Stimulated activated CD4-positive, alpha-beta T cell treated with anti-CD3 and anti-CD28 coated beads, Interleukin-15, amount 100 ng/mL, for 48 hours (primary cell): ENCODE data around the gene SLC37A2.
"Not testable (repeated sequence)": the region's sequence is repeated elsewhere in the genome, so short reads cannot be mapped to it uniquely, and the experiment has no call there.

Experiments
- DNase-seq, 2 donors: peaks; one replicate each; pipeline ENCODE4 v3.0.0-alpha.2; 2020; ENCODE audit warnings: low read depth in 2 of 2

Gene SLC37A2

GRCh38 chr11:125062931-125063428 is at the start of gene SLC37A2:
Gene SLC37A2 (plus strand): TSS chr11:125063305. CDS start chr11:125063368, 63 bp downstream.
- DNase-seq, result peak; percentile 22 to 30

DNA sequence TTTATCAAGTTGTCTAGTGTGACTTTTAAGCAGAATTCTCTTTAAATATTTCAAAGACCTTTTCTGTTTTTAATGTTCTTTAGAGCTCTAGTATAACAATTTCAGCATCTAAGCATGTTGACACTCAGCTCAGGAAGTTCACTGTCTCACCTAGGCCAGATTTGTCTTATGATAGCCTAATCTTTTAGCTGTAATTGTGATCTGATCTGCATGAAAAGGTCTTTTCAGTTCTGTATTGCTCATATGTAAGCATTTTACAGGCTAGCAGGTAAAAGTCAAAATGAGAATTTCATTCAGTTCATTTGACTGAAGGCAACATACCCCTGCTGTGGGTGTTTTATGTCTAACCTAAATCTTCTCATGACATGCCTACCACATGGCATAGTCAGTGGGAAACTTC is 46.7 kb upstream of the SLC37A2 start:
- no peak for DNase-seq

DNA sequence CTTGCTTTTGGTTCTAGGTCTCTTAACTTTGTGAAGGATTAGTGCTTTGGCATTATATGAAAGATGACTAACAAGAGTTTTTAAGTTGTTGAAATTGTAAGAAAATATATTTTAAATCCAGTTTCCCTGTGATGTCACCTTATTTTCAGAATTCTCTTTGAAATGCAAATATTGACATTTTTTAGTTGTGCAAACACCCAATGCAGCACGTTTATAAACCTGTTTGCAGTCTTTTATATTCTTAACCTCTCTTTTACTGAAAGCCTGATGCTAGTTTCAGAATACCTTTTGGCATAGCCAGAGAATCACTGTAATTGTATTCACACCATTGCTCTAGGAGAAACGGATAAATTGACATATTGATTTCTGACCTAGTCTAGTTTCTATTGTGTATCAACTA is 42.8 kb upstream of the SLC37A2 start:
- no peak for DNase-seq

DNA sequence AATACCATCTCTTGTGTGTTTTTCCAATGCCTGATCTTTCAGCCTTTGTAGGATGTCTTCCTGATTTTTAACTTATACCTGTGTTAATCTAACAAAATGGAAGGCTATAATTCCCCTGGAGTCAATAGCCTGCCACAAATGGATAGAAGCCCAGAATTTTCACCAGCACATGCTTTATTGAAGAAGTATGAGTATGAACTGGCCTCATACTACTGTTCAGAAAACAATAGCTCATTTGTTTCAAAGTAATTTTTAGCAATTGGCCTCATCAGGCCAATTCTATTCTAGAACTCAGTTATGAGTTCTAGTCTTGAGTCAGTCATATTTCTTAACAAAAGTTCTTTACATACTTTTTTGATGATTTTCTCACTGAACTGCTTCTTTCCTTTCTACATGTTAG is 40.6 kb upstream of the SLC37A2 start:
- DNase-seq, result no peak

DNA sequence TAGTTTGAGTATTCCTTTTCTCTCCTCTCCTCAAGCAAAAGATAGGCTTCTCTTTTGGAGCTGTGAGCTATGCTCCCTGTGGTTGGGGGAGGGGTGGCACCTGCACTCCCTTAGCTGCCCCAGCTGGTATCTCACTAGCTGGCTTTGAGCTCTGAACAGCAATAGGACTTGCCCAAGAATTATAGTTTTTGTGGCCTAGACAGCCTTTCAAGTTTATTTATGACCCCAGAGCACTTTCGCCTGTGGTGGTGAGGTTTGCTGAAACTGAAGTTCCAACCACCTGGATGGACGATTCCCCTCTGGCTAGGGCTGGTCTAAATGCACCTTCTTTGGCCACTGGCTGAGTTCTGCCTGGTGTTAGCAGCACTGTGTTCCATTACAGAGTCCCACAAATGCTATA is 37.1 kb upstream of the SLC37A2 start:
- DNase-seq, result no peak

DNA sequence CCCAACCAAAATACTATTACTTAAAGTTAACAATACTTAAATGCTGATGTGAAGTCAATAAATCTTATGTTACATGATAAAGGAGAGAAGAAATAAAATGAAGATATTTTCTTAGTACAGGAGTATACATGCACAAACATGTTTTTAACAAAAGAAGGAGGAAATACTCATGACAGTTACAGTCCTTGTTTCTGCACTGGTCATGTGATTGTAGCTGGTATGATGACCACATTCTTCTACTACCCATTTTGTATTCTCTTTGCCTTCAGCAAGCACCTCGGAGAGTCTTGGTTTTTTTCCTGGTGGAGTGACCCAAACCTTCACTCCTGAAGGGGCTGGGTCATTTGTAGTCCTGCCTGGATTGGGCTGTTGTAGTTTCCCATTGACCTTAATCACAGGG is 33.7 kb upstream of the SLC37A2 start:
- not testable (repeated sequence) for DNase-seq

- DNase-seq, result no peak
These were observed 26.2 kb upstream of the SLC37A2 start for GRCh38 chr11:125036933-125037332.

DNA sequence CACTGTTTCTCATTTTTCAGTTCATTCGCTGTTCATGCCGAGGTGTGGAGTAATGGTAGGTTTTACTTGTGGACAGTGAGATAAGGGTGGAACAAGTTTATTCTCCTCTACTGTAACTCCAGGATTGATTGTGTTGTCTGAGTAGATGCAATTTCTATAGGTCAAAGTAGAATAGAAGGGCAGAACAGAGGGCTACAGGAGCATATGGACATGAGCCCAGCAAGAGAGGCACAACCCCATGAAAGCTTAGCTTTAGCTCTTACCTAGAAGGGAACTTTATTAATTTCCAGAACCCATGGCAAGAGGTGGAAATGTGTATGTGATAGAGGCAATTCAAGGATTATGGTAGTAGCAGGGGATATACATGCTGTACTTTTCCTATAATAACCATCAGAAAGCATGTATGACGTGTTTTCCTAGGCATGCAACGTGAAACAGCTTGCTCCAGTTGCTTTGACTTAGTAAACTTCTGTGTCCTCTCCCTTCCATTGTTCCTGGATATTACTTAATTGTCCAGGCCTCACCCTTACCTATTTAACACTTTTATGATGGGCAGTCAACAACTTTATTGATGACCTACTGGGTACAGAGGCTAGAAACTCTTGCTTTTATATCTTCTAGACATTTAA is 13.8 kb upstream of the SLC37A2 start:
- DNase-seq, result no peak

- no peak for DNase-seq
These were observed 11.1 kb upstream of the SLC37A2 start for GRCh38 chr11:125052047-125052446.

GRCh38 chr11:125053167-125053566 is 9.9 kb upstream of the SLC37A2 start:
- no peak for DNase-seq

DNA sequence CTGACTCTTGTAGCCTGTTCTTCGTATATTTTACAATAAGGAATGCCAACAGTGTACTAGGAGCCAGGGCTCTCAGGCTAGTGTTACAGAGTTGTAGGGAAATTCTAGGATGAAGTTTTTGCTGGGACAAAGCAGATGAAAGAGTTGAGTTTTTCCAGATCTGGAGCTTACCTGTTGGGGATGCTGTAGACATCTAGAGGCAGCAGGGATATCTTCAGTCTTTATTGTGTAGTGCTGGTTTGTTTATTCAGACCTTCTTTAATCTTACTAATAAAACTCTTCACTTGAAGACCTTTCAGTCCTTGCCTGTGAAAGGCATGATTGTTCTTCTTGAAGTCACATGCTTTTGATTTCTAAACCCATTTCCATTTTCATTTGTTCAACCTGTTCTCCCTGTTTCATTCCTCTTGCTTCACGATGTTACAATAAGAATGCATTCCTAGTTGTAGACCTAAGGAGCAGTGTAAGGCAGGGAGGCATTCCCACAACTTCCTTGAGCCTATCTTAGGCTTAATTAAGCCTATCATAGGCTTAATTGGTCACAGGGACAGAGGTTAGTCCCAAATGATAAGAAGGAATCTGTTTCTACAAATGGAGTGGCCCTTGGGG is 7.9 kb upstream of the SLC37A2 start:
- no peak for DNase-seq

DNA sequence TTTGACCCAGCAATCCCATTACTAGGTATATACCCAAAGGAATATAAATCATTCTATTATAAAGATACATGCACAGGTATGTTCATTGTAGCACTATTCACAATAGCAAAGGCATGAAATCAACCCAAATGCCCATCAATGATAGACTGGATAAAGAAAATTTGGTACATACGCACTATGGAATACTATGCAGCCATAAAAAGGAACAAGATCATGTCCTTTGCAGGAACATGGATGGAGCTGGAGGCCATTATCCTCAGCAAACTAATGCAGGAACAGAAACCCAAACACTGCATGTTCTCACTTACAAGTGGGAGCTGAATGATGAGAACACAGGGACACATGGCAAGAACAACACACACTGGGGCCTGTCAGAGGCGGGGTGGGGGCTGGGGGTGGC is 7.0 kb upstream of the SLC37A2 start:
- not testable (repeated sequence) for DNase-seq

DNA sequence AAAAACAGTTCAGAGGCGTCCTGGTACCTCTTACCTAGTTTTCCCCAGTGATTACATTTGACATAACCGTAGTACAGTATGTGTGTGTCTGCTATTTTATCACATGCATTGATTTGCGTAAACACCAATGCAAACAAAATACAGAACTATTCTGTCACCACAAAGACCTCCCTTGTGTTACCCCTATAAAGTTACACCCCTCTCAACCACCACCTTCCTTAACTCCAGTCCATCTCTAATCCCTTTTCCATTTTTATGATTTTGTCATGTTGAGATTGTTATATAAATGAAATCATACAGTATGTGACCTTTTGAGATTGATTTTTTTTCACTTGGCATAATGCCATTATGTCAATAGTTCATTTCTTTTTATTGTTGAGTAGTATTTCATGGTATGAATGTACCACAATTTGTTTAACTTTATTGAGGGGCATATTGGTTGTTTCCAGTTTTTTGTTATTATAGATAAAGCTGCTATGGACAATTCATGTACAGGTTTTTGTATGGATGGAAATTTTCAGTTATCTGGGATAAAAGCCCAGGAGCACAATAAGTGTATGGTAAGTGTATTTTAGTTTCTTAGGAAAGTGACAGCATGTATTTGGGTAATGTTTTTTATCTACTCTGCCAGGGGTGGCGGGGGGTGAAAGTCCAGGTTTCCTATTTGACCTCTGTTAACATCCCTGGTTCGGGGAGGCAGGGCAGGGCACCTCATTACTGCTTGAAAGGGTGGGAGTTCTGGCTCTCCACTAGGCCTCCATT is 6.0 kb upstream of the SLC37A2 start:
- DNase-seq, result no peak

DNA sequence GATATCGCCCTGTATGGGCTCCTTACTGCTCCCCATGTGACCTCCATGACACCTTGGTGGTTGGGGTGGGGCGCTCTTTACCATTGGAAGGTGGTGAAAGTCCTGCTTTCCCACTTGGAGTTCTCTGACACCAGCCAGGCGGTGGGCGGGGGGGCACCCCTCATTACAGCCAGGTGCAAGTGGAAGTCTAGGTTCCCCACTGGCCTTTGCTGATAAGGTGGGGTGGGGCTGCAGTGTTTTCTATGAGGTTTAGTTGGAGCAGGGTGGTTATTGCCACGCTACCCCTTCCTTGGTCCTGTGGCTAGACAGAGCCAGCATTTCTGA is 5.5 kb upstream of the SLC37A2 start:
- no peak for DNase-seq

DNA sequence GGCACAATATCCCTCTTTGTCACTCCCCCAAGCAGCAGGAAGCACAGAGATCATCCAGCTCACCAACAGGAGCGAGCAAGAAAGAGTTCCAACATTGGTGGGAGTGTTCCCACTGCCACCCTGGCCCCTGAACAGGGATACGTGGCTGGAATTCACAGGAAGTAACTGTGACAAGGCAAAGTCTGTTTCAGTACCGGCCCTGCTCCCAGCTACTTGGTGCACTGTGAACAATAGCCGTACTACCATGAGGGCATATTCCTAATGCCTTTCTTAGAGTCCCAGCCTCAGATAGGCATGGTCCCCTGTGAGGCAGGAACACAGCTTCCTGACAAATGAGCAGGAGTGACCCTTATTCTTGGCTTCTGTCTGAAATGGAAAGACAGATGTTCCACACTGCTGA is 1.8 kb upstream of the SLC37A2 start:
- no peak for DNase-seq

GRCh38 chr11:125062218-125062930 is 731 bp upstream of the SLC37A2 start:
- DNase-seq, result no peak

GRCh38 chr11:125063429-125064043 is 431 bp downstream of the SLC37A2 start:
- DNase-seq, result no peak

- no peak for DNase-seq
These were observed 965 bp downstream of the SLC37A2 start for GRCh38 chr11:125064070-125064469.

DNA sequence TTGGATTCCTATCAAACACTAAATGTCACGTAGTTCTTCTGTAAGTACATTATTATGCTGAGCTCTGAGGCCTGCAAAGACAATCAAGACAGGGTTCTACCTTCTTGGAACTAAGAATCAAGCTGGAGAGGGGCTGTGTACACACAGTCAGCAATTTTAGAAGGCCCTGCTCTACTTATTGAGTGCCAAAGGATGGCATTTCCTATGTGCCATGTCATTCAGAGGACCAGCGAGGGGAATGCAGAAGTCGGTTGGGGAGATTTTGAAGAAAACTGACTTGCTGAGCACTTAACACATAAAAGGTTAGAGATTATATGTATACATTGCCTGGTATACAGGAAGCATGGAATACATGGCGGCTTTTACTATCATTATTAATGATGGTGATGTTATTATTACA is 5.3 kb downstream of the SLC37A2 start:
- no peak for DNase-seq

DNA sequence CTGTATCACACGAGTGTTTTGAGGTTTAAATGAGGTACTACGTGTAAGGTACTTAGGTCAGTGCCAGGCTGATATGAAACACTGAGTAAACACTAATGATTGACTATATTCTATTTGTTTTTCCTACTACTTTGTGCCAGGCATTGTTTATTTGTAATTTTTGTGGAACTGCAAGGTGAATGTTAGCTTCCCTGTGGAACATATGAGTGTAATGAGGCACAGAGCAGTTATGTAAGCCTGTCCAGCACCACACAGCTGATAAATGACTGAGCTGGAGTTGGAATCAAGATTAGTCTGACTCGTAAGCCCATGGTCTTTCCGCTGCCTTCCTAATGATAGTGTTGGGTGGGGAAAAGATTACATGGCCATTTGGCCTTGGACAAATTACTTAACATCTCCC is 5.9 kb downstream of the SLC37A2 start:
- DNase-seq, result no peak

DNA sequence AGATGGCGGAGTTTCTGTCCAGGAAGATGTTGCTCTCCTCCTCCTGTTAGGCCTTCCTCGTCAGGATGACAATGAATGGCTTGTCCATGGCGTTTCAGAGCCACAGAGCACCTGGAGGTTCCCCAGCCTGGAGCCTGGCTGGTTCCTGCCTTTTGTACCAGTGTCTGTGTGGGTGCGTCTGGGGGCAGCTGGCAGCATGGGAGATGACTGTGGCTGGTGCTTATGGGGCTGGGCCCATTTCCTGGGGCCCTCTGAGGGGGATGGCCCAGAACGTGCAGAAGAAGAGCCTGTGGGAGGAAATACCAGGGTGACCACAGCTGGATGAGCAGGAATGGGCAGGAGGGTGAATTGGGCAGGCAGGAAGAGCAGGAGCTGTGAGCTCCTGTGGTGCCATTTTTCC is 6.7 kb downstream of the SLC37A2 start:
- no peak for DNase-seq

DNA sequence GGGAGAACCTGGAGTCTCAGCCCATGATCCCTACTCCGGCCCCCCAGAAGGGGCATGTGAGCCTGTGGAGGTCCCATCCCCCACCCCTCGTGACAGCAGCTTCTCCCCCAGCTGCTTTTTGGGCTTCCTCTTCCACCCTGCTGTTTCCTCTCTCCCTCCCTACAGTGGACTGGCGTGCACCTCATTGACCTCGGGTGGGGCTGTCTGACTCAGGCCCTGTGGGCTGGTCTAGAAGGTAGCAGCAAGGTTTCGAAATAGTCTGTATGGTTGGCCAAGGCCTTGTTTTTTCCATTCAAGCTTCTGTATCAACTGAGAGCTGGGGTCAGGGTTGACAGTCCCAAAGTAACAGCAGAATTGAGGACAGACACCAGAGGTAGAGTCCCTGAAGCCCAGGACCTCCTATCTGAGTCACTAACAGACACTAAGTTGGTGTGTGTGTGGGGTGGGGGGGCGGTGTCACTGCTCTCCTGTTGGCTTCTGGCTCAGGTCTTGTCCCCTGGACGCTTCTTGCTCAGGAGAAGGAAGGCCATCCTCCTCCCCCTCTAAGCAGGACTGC is 7.7 kb downstream of the SLC37A2 start:
- DNase-seq, result no peak
